HG02610 (cell line): ENCODE data around the gene DMWD.
"Not testable (repeated sequence)": the region's sequence is repeated elsewhere in the genome, so short reads cannot be mapped to it uniquely, and the experiment has no call there.

ENCODE experiments used
- ATAC-seq: cut with Tn5 transposase; IDR thresholded peaks from one replicate; pipeline ENCODE4 v1.9.1; 2021; ENCODE audit warnings: mild to moderate bottlenecking, moderate library complexity; ENCODE audit not compliant: unreplicated experiment

DMWD gene

GRCh38 chr19:45752639-45753038 is 40.0 kb downstream of the DMWD start:
- no peak for ATAC-seq

- not testable (repeated sequence) for ATAC-seq
Measured at GRCh38 chr19:45751483-45751882, 41.2 kb downstream of the DMWD start.

- no peak for ATAC-seq
Measured at GRCh38 chr19:45747513-45747912, 45.1 kb downstream of the DMWD start.

- no peak for ATAC-seq
Measured at GRCh38 chr19:45746866-45747265, 45.8 kb downstream of the DMWD start.

GRCh38 chr19:45745606-45746005 is 47.0 kb downstream of the DMWD start:
- no peak for ATAC-seq

- no peak for ATAC-seq
Measured at GRCh38 chr19:45742969-45743368, 49.7 kb downstream of the DMWD start.

- ATAC-seq, result no peak
Measured at GRCh38 chr19:45739498-45740439, 52.9 kb downstream of the DMWD start.

- ATAC-seq, result no peak
Measured at GRCh38 chr19:45733160-45733810, 59.4 kb downstream of the DMWD start, which contains the start of gene MEIOSIN. Gene MEIOSIN, plus strand, starts transcription at chr19:45733439. Its CDS starts 1,938 bp downstream, at chr19:45735377.
